Esophagus squamous epithelium (tissue), 5 donors: ENCODE measurements around the gene LAGE3. TPM values are rescaled to one million over a fixed set of nuclear protein-coding genes. Genes with fewer than 3 reads are reported as not detected.

Experiments used
- DNase-seq: peaks from one replicate; lab custom pipeline; 2025; lab: John Stamatoyannopoulos, UW
- H3K27ac ChIP-seq, 4 donors: fragments of 200-600 bp; sonication (generic); one replicate each; pipeline ENCODE4 v1.5.1; 2016 to 2019; ENCODE audit warnings: mild to moderate bottlenecking in 1 of 4
- H3K27me3 ChIP-seq, 4 donors: fragments of 200-600 bp; sonication (generic); 1 replicate in 3 of 4; 2 replicates in 1 of 4; pipeline versions ENCODE4 v1.5.1 to v1.6.0; 2017 to 2021; ENCODE audit warnings: antibody characterized with exemption in 1 of 4
- H3K36me3 ChIP-seq, 3 donors: fragments of 200-600 bp; sonication (generic); one replicate each; pipeline ENCODE4 v1.5.1; 2016 to 2019
- H3K4me1 ChIP-seq, 3 donors: fragments of 200-600 bp; sonication (generic); one replicate each; pipeline ENCODE4 v1.5.1; 2017 to 2019
- H3K4me3 ChIP-seq, 4 donors: fragments of 200-600 bp; sonication (generic); 1 replicate in 3 of 4; 2 replicates in 1 of 4; pipeline ENCODE4 v1.5.1; 2016 to 2019; ENCODE audit warnings: mild to moderate bottlenecking in 2 of 4, moderate library complexity in 1 of 4
- H3K9me3 ChIP-seq, 3 donors: fragments of 200-600 bp; sonication (generic); one replicate each; pipeline ENCODE4 v1.5.1; 2016 to 2019
- POLR2A ChIP-seq, 4 donors: fragments of 450-650 bp; IDR thresholded peaks; one replicate each; pipeline ENCODE4 v1.6.1; 2017; ENCODE audit warnings: antibody characterized with exemption in 4 of 4, mild to moderate bottlenecking in 4 of 4, moderate library complexity in 3 of 4
- WGBS, 2 donors: methylation state at CpG; one replicate each; pipeline ENCODE4 v1.1.5; 2018; 5-methylcytosine and 5-hydroxymethylcytosine counted together
- intact Hi-C: fragments of 100-400 bp; cut with DNase I; formaldehyde crosslinking; loops from one replicate; pipeline ENCODE4 v1.15.0; 2022
- total RNA-seq, 4 donors: library from RNA; depleted of rRNA; stranded (reverse); fragments of >200 nt; gene quantifications; one replicate each; pipeline ENCODE4 v1.1.0, GENCODE V29; 2016
- TF ChIP-seq, protein P1 (sequence below), 6 experiments: fragments of 450-650 bp in 4 of 6; fragments of 200-600 bp in 2 of 6; sonication (generic) in 2 of 6; IDR thresholded peaks; one replicate each; pipeline ENCODE4 v1.5.1; 2016 to 2019; ENCODE audit warnings: antibody characterized with exemption in 6 of 6, mild to moderate bottlenecking in 4 of 6, moderate library complexity in 4 of 6
- donor health status: DM: yes; HTN: yes; CAD: no.

Gene LAGE3
- total RNA-seq, 4 donors from 2014 or later, result 18.2 to 44.3 (median 21.9) TPM

DNA sequence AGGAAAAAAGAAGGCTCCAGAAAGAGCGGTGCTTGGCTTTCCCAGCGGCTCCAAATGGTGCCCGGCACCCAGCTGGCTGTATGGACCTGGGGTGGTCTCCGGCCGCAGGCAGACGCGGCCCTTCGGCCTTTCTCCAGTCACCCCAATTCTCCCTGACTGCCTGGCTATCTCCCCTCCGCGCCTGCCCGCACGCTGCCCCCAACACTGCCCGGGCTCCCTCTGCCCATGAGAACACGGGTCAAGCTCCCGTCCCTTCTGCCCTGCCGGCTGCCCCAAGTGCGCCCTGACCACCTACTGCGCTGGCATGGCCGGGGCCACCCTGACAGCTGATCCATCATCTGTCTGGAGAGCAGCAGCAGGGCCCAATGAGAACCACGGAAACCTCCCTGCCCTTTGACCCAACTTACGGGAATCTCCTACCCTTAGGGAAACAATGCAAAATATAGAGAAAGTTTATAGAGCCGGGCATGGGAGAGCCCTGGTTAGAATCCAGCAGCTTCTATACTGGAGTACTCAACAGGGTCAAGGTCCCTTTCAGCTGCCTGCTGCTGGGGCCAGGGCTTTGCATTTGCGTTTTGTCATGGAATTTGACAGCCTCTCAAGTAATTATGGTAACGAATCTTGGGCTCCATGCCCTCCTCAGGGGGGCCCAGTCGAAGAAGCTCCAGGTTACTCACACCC lies 38.2 kb upstream of the LAGE3 start:
- WGBS, 2 donors, result 60 to 83% methylated on average over 3 to 24 of the region's 25 CpGs
- H3K36me3 ChIP-seq, result peaks cover 0 to 6% (median 0%) of the 10 kb centered on the region in 3 donors
- TF ChIP-seq, protein P1, sequence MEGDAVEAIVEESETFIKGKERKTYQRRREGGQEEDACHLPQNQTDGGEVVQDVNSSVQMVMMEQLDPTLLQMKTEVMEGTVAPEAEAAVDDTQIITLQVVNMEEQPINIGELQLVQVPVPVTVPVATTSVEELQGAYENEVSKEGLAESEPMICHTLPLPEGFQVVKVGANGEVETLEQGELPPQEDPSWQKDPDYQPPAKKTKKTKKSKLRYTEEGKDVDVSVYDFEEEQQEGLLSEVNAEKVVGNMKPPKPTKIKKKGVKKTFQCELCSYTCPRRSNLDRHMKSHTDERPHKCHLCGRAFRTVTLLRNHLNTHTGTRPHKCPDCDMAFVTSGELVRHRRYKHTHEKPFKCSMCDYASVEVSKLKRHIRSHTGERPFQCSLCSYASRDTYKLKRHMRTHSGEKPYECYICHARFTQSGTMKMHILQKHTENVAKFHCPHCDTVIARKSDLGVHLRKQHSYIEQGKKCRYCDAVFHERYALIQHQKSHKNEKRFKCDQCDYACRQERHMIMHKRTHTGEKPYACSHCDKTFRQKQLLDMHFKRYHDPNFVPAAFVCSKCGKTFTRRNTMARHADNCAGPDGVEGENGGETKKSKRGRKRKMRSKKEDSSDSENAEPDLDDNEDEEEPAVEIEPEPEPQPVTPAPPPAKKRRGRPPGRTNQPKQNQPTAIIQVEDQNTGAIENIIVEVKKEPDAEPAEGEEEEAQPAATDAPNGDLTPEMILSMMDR (IDR thresholded peaks at IDR 0.05), result no peak
- TF ChIP-seq POLR2A (IDR thresholded peaks at IDR 0.05), result no peak
- H3K4me1 ChIP-seq, result peaks cover 4 to 28% (median 5%) of the 10 kb centered on the region in 3 donors
- intact Hi-C loops, result no loop called here
- H3K9me3 ChIP-seq, result no peaks in the 10 kb centered on the region
- peak overlapping the region; percentile 90 to 95 (median 93) for H3K27ac ChIP-seq
- no peaks in the 10 kb centered on the region for H3K27me3 ChIP-seq
- H3K4me3 ChIP-seq, result peak overlapping the region; percentile 62 to 82 (median 68)
- DNase-seq, result no peak

DNA sequence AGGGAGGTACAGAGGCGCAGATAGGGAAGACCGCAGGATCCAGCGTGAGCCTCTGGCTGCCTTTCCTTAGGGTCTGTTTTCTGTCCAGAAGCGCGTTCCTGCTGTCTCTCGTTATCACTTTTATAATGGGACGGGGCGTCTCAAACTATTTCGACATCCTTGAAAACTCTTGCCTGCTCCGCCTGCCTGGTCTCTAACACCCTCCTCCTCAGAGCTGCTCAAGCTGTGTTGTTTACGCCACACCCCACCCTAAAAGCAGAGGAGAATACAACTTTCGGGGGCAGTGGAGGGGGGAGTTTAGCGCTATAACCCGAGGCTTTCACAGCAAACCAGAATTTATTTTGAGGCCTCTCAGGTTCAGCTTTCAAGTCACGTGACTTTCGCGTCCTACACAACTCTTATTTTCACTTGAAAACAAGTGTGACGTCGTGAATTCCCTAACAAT lies 37.6 kb upstream of the LAGE3 start:
- Histone ChIP-seq H3K27me3 (no peaks in the 10 kb centered on the region), H3K36me3 (peaks cover 0 to 10% (median 0%) of the 10 kb centered on the region in 3 donors), H3K27ac (peak overlapping the region; percentile 90 to 95 (median 93)), H3K4me3 (peak overlapping the region; percentile 62 to 82 (median 68)), H3K4me1 (peaks cover 4 to 28% (median 5%) of the 10 kb centered on the region in 3 donors), H3K9me3 (no peaks in the 10 kb centered on the region)
- intact Hi-C loops, result no loop called here
- TF ChIP-seq, protein P1 (IDR thresholded peaks at IDR 0.05), result no peak
- TF ChIP-seq POLR2A (IDR thresholded peaks at IDR 0.05), result no peak
- 17 to 27% methylated on average over 9 to 19 of the region's 19 CpGs for WGBS, 2 donors
- DNase-seq, result no peak

DNA sequence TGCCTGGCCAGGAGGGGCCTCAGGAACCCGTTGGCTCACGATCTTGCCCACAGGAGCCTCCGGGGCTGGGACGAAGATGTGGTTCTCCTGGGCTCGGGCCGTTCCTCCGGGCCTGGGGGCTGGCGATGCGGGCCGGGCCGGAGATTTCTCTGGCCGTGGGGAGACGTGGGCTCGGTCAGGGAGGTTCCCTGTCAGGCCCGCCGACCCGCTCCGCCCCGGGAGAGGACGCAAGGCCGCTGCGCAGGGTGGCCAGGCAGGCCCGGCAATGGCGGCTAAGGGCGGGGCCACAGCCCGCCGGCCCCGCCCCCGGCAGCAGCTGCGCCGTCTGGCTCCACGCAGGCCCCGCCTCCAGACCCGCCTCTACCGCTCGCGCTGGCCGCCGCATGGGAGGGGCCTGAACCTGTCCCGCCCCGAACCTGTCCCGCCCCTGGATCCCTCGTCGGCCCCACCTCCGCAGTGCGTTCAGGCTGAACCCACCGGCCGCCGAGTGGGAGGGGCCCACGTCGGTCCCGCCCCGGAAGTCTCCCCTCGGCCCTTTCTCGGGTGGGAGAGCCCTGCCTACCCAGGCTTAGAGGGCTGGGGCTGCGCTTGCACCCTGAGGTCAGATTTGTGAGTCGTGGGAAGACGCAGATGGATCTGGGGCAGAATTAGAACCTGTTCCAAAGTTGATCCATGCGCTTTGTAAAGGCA lies 37.0 kb upstream of the LAGE3 start, which contains the start of gene FAM3A:
FAM3A (minus strand) TSS at position 267 of the 690 bp plus-strand sequence. CDS start 460 bp downstream, outside the sequence.
- intact Hi-C loops, result no loop called here
- WGBS, 2 donors, result 53% methylated on average over 2 of the region's 59 CpGs; no CpG with 5 or more reads in 1 of the 2 donors

DNA sequence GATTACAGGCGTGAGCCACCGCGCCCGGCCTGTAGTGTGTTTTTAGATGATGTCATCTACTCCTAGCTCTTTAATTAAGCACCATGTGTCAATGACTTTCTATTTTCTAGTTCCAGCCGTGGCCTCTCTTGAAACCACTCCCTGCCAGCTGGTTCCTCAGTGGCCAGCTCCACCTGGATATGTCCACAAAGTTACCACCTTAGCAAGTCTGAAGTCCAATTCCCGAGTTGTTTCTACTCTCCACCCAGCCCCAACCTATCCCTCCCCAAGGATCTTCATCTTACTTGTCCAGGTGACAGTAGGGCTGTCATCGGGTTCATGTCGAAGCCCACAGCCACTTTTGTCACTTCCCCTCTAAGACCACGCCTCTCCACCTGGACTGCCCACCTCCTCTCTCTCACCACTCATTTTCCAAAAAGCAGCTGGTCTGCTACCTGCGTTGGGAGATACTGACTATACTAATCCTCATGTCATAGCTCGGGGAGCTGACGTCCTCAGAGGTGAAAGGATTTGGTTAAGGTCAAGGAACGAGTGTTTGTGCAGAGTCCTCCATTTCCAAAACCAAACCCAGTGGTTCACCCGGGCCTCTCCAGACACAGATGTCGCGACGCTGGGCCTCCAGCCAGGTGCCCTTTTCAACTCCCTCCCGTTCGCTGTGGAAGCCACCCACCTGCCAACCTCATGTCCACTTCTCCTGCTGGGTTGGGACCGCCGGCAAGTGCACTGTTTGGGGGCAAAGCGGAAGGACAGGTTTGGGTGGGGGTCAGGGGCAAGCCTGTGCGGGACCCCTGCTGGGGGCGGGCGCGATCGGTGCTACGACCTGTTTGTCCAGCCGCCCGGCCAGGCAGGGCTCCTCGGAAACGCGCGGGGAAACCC lies 36.2 kb upstream of the LAGE3 start:
- DNase-seq, result no peak
- peaks cover 0 to 24% (median 0%) of the 10 kb centered on the region in 3 donors for H3K36me3 ChIP-seq
- peak overlapping the region; percentile 90 to 95 (median 93) for H3K27ac ChIP-seq
- peak overlapping the region; percentile 62 to 82 (median 68) for H3K4me3 ChIP-seq
- WGBS, 2 donors, result 48 to 56% methylated on average over 10 to 15 of the region's 34 CpGs
- TF ChIP-seq POLR2A (IDR thresholded peaks at IDR 0.05), result no peak
- TF ChIP-seq, protein P1 (IDR thresholded peaks at IDR 0.05), result no peak
- H3K4me1 ChIP-seq, result peaks cover 4 to 28% (median 5%) of the 10 kb centered on the region in 3 donors
- intact Hi-C loops, result no loop called here
- no peaks in the 10 kb centered on the region for H3K9me3 ChIP-seq
- H3K27me3 ChIP-seq, result no peaks in the 10 kb centered on the region

More for the DNA sequence above, 37.0 kb upstream of the LAGE3 start, which contains the start of gene FAM3A:
- TF ChIP-seq, protein P1 (IDR thresholded peaks at IDR 0.05), result no peak
- TF ChIP-seq POLR2A (IDR thresholded peaks at IDR 0.05), result peak in 3 of 4 donors; percentile 61 to 92 (median 65)
- peak; percentile 56 for DNase-seq
- H3K27ac ChIP-seq, result peak within 1 kb of the TSS; percentile 90 to 95 (median 93)
- peak within 1 kb of the TSS; percentile 62 to 82 (median 68) for H3K4me3 ChIP-seq
- no peaks in the 10 kb centered on the region for H3K9me3 ChIP-seq
- H3K27me3 ChIP-seq, result no peaks in the 10 kb centered on the region
- peaks cover 0 to 16% (median 0%) of the 10 kb centered on the region in 3 donors for H3K36me3 ChIP-seq
- H3K4me1 ChIP-seq, result peaks cover 4 to 28% (median 5%) of the 10 kb centered on the region in 3 donors
